Iris pigment epithelial cell (primary cell): Measurements from ENCODE around the gene EZH2.

Source experiments
- DNase-seq: peaks from one replicate; pipeline ENCODE4 v3.0.0-alpha.2; 2011; ENCODE audit warnings: low read depth

Gene EZH2

GRCh38 chr7:148884049-148884298 is at the start of gene EZH2:
EZH2 (minus strand) TSS chr7:148884291; CDS start chr7:148847298, 36,993 bp downstream.
- no peak for DNase-seq

DNA sequence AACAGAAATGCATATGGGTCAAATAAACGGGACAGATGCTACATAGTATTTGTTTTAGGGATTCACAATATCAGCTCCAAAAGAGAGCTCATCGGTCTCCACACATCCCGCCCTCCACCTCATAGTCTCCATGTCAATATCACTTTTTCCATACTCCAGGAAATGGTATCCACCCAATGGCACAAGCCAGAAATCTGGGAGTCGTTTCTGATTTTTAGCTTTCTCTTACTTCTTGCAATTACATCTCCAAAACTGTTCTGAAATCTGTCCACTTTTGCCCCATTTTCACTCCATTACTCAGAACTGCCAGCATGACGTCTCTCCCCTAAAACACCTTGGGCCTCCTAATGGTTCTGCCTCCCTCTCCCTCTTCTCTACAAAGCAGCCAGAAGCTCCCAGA is 47.4 kb upstream of the EZH2 start:
- DNase-seq, result no peak

DNA sequence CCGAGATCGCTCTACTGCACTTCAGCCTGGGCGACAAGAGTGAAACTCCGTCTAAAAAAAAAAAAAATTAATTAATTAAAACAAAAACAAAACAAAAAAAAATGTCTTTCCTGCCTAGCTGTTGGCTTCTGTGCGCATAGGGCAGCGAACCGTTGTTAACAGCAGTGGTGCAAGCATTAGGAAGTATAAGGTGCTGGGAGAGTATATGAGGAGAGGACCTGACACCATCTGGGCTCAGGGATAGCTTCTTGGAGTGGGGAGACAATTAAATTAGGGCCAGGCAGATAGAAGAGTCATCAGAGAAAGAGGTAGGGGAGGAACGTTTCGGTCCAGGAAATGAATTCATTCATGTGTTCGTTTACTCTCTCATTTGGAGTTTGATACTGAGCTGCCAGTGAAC is 46.2 kb upstream of the EZH2 start:
- no peak for DNase-seq

- DNase-seq, result no peak
These were observed 45.1 kb upstream of the EZH2 start for GRCh38 chr7:148929176-148929575.

DNA sequence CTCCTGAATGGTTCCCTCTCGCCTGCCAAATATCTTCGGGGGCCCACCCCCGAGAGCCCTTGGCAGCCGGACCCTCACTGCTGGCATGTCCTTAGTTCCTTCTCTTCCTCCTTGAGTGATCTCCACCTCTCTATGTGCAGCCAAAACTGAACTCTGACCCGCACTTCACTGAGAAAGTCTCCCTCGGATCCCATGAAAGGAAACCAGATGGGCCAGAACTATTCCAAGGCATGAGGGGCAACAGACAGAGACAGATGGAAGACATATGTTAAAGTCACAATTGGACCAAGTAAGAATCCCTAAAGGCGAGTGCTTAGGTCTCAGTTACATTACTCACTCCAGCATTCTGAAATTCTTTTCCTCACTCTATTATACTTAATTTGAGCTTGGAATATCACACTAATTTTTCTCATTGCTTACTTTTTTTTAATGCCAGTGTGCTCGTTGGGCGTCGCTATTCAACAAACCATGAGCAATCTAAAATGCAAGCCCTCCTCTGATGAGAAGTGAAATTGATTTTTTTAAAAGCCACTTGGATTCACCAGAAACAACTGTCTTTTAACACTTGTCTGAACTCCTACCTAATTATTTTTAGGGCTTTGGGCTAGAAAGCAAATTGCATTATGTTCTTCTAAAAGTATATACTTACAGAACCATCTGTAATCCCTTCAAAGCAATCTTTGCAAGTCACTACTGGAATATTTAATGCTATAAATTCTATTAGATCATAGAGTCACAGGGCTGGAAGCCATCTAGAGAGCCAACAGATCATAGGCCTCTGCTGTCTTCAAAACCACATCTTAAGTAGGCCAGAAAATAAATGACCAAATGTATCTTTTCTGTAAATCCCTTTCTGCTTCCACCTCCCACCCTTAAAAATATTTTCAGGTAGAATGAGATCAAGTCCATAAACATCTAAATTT is 43.3 kb upstream of the EZH2 start:
- DNase-seq, result no peak

DNA sequence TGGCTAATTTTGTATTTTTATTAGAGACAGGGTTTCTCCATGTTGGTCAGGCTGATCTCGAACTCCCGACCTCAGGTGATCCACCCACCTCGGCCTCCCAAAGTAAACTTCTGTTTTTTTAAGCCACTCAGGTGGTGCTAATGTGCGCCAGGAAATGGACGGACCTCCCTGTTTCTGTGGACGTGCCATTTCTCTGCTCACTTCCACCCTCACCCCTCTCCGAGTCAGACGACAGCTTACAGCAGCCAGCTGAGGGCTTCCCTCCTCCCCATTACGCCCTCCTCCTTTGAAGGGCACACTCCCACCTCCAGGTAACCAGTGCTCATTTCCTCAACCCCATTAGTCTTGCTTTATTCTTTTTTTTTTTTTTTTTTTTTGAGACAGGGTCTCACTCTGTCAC is 41.7 kb upstream of the EZH2 start:
- no peak for DNase-seq

DNA sequence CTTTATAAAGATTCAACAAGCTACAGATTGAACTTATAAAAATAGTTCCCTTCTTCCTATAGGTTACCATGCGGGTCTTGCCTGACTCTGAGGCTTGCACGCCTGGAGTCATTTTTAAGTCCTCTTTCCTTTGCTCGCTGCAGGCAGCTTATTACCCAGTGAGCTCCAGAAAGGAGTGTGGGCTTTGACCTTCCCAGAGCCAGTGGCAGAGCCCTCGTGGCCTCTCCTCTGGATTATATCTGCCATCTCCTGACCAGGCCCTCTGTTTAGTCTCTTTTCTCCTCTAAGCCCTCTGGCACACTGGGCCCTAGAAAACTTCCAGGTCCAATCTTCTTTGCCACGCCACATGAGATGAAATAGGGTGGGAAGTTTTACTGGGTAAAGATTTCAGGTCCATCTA is 39.9 kb upstream of the EZH2 start:
- DNase-seq, result no peak

DNA sequence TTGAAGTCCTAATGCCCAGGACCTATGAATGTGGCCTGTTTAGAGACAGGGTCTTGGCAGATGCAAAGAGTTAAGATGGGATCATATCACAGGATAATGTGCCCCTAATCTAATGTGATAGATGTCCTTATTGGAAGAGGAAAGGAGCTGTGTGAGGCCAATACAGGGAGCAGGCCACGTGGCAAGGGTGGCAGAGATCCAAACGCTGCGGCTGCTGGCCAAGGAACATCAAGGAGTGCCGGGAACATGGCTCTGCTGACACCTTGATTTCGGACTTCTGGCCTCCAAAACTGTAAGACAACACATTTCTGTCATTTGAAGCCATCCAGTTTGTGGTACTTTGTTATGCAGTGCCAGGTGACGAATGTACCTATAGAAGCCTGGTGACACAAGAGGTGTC is 37.7 kb upstream of the EZH2 start:
- no peak for DNase-seq

DNA sequence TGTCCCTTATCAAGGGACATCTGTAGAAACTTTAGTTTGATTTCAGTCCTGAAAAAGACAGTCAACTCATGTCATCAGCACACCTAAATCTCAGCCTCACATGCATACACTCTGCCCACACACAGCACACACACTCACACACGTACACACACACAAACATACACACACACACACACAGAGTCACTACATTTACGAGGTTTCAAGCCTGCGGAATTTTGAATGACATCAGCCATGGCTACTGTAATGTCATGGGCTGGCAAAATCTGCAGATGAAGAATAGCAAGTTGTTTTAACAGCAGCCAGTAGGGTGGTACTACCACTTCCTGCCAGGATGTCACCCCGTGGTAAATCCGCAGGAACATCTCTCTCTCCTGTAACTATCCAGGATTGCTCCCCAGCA is 37.1 kb upstream of the EZH2 start:
- DNase-seq, result no peak

- DNase-seq, result no peak
These were observed 35.8 kb upstream of the EZH2 start for GRCh38 chr7:148919859-148920258.

GRCh38 chr7:148918058-148918596 is 34.0 kb upstream of the EZH2 start:
- no peak for DNase-seq

GRCh38 chr7:148916186-148916585 is 32.1 kb upstream of the EZH2 start:
- peak; percentile 80 for DNase-seq

DNA sequence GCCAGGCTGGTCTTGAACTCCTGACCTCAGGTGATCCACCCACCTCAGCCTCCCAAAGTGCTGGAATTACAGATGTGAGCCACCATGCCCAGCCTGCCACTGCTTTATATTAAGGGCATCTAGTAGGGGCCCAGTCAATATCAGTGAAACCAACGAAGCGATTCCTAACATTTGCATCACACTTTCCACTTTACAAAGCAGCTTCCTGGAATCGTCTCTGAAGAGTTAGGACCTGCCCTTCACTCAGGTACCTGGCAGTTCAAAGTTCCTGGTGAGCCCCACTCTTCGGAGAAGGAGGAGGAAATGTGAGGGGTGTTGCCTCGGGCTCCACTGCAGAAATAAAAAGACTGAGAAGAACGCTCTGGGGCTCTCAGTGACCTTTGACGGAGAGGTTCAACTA is 31.1 kb upstream of the EZH2 start:
- no peak for DNase-seq

DNA sequence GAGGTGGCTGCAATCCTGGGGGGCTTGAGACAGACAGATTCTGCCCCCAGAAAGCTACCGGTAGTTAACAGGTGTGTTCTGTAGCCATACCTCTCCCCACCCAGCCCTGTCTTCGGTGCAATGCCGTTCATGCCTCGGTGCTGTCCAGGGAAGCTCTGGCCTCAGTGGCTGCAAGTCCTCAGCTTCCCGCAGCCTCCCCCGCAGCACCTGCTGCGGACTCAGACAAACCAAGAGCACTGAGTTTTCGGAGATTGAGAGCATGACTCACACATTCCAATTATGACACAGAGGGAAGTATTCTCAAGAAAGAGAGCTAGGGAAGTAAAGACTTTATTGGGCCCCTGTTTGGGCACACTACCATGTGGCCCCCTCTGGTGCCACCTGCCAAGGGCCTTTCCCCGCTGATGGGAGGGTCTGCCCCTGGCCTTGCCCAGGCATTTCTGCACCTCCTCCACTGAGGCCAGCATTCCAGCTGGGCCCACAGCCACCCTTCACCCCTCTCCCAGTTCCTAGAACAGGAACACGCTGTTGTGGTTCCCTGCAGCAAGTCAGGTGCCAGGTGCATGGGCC is 30.2 kb upstream of the EZH2 start:
- peak; percentile 85 for DNase-seq

DNA sequence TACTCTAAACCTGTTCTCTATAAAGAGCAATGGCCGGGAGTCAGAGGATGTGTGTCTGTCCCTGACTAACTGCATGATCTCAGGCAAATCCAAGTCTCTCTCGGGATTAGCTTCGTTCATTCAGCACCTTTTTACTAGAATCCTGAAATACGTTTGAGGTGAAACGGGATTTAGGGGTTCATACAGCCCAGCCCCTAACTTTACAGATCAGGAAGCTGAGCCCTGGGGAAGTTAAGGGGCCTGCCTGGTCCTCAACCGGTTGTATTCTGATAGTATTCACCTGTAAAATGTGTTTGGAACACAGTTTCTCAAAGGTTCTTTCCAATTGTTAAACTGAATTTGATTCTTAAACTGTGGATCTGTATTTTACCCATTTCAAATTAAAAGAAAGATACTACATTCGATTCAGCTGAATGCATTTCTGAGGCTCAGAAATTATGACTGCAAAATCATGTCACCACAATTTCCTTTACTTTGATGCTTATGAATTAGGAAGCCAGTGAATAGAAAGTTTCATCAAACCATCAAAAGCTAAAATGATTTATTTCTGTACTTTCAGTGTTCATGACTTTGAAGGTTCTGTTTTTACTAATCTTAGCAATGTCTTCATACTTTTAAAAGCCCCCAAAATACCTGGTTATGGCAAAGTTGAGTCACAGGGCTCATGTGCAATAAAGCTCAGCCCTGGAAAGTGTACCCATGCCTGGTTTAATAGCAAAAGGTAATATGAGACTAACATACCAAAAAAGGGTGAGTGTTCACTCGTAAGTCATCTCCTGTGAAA is 28.9 kb upstream of the EZH2 start:
- no peak for DNase-seq

DNA sequence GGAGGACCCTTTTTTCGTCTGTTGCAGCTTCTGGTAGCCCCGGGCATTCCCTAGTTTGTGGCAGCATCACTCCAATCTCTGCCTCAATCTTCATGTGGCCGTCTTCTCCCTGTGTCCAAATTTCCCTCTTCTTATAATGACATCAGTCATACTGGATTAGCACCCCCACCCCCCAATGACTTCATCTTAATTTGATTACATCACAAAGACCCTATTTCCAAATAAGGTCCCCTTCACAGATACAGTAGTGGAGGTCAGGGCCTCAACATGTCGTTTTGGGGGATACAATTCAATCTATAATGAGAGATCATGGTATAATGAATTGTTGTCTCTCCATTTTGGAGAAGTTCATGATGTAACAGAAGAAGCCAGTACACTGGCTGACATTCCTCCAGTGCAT is 28.1 kb upstream of the EZH2 start:
- DNase-seq, result no peak

- no peak for DNase-seq
These were observed 27.5 kb upstream of the EZH2 start for GRCh38 chr7:148911626-148912025.

GRCh38 chr7:148909568-148909967 is 25.5 kb upstream of the EZH2 start:
- DNase-seq, result no peak

DNA sequence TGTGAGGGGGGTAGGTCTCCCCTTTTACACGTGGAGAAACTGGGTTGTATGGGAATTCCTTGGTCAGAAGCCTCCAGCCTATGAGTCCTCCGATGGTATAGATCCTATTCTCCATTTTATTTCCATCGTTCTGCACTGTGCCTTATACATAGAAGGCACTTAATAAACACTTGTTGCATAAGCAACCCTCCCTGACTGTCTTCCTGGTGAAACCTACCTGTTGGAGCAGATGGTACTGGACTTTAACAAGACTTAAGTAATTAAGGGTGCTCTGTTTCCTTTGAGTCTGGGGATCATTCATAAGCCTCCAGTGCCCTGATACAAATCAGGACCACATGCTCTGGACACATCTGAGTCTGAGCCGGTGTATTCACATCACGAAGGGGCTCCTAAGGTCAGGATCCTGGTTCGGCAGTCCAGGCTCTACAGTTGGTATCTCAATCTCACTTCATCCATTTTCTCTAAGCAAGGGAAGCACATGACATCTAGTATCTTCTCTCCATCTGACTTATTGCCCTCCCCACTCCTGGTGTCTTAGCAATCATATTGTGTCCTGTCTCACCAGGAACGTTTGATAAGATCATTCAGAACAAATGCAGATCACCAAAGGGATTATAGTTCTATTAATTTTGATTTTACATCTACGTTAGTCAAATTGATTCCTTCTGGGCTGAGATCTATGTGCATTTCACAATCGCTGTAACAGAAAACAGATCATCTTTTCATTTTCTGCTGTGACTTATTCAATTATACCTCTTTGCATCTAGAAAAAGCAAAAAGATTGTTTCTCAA is 22.8 kb upstream of the EZH2 start:
- DNase-seq, result no peak

GRCh38 chr7:148905093-148905666 is 21.1 kb upstream of the EZH2 start:
- DNase-seq, result no peak

- no peak for DNase-seq
These were observed 19.4 kb upstream of the EZH2 start for GRCh38 chr7:148903504-148903903.

- DNase-seq, result no peak
These were observed 17.1 kb upstream of the EZH2 start for GRCh38 chr7:148901178-148901577.
